Measurements from ENCODE around the gene ZDHHC1.
A peak's percentile ranks its signal among the peaks of the same experiment; 100 is the strongest.

ZDHHC1 gene

DNA sequence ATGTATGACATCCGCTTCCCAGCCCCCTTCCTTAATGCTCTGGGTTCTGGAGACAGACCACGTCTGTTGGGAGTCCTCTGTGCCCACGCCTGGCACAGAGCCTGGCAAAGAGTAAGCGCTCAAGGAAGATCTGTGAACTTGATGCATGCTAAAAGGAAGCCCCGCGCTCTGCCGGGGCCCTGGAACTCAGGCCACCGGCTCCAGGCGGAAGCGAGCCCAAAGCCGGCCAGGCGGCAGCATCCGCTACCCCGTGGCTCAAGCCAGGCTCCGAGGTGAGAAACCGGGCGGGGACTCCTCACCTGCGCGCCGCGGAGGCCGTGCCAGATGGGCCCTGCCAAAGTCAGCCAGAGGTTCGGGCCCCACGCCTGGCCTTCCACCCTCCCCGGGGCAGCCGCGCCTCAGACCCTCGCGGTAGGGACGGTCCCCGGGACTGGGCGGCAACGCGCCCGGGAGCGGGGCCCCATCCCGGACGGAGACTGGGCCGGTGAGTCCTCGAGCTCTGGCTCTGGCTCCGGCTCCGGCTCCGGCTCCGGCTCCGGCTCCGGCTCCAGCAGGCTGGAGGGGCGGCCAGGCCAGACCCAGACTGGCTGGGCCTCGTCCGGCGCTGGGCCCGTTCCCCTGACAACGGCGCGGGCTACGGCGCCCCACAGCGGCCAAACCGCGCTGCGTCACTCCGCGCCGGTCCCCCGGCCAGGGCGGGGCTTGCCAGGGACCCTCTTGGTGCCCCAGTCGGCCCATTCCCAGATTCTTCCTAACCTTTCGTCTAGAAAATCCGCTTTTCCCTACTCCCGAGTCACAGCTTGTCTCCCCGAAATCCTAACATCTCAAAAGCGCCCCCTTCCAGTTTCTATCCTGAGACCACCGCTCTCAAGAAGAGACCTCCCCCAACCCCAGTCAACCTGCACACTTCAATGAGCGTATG lies at the start of gene ZDHHC1:
TSS of gene ZDHHC1 (minus strand) at position 606 of the 922 bp plus-strand sequence. CDS start 8,702 bp downstream, outside the sequence.
- peak; percentile 73 for DNase-seq

DNA sequence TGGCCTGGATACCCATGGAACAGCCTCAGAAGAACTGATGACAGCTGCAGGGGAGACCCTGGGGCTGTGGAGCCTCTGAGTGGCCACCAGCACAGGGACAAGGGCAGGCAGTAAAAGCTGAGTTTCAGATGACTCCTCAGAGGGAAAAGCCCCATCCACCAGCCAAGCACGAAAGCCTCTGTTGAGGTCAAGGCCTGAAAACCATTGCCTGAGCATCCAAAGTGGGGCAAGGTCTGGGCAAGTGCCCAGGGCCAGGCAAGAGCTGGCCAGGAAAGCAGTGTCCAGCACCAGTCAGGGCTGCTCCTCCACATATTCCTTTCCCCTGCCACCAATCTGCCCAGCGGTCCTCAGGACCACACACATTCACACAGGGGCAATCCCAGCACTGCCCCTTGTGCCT lies 48.3 kb upstream of the ZDHHC1 start:
- no peak for DNase-seq

DNA sequence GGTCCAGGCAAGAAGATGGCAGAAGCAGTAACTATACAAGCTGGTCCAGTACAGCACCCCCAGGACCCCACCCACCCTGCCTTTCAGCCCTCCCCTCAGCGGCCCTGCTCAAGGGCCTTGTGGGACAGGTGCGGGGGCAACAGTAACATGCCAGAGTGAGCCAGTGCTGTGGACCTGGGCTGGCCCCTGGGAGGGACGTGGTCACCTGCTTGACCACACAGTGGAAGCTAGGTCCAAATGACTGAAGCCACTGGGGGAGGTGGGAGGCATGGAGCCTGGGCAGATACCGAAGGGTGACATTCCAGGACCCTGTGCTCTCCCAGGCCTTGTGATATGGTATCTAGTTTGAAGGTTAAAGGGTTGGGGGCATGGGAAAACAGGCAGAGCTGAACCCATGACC lies 47.4 kb upstream of the ZDHHC1 start:
- DNase-seq, result no peak

DNA sequence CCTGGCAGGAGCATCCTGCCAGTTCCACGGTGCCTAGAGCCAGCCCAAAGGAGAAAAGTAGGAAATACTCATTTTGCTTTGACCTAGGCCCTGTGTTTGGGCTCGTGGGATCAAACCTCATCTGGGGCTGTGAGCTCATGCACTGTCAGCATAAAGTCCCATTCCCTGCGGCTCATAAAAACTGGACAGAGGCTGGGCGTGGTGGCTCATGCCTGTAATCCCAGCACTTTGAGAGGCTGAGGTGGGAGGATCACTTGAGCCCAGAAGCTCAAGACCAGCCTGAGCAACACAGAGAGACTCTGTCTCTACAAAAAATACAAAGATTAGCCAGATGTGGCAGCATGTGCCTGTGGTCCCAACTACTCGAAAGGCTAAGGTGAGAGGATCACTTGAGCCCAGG lies 46.8 kb upstream of the ZDHHC1 start:
- DNase-seq, result no peak

DNA sequence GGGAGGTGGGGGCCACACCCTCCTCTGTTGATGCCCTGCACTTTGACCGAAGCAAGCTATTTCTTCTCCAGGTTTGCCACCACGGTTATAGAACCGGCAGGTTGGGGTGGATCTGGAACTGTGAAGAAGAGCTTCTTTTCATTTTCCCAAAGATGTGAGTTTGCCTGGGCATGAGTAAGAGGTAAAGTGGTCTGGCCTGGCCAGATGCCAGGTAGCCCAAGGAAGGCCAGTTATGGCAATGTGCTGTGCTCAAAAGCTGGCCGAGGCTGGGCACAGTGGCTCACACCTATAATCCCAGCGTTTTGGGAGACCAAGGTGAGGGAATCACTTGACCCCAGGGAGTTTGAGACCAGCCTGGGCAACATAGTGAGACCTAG lies 46.0 kb upstream of the ZDHHC1 start:
- no peak for DNase-seq

GRCh38 chr16:67461600-67462278 lies 45.5 kb upstream of the ZDHHC1 start:
- DNase-seq, result no peak

DNA sequence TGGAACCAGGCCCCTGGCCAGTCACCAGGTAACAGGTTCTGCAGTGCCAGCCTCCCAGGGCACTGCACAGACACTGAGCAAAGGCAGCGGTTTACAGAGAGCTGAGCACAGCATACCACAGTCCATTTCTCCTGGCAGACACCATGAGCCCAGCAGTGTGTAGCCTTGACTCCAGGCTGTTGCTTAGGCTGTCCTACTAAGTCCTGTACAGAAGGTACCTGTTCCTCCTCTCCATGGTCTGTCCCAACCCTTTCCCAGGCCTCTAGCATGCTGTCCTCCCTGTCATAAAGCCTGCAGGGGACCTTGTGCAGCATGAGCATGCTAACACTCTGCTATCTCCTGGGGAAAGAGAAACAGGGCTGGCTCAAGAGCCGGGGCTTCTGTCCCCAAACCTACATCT lies 44.7 kb upstream of the ZDHHC1 start:
- DNase-seq, result no peak

DNA sequence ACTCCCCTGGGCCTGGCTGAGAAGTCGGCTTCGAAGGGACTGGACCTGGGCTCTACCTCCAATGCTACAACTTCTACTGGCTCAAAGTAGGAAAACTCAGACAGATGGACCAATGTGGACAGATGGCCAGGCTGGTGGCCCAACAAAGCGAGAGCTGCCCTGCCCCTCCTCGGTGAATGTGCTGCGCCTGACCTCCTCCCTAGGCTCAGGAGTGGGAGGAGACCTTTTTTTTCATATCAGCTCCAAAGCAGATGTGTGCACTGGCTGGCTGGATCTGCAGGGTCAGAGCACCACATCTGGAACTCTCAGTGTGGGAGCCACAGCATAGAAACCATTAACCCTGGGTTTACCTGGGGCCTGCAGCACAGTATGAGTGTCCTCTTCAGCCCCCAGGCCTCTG lies 43.9 kb upstream of the ZDHHC1 start:
- DNase-seq, result no peak

DNA sequence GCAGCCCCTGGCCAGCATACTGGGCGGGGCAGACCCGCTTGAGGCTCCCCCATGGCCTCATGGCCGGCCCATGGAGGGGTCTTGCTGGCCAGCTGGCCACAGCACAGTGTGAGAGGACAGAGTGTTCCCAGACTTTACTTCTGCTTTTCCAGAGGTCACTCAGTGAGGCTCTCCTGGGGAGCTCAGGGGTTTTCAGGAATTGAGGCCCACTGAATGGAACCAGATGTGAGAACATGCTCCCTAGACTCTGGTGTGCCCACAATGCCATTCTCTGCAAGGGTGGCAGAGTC lies 43.5 kb upstream of the ZDHHC1 start:
- DNase-seq, result no peak

- DNase-seq, result no peak
These were observed 43.0 kb upstream of the ZDHHC1 start for GRCh38 chr16:67459066-67459860.

DNA sequence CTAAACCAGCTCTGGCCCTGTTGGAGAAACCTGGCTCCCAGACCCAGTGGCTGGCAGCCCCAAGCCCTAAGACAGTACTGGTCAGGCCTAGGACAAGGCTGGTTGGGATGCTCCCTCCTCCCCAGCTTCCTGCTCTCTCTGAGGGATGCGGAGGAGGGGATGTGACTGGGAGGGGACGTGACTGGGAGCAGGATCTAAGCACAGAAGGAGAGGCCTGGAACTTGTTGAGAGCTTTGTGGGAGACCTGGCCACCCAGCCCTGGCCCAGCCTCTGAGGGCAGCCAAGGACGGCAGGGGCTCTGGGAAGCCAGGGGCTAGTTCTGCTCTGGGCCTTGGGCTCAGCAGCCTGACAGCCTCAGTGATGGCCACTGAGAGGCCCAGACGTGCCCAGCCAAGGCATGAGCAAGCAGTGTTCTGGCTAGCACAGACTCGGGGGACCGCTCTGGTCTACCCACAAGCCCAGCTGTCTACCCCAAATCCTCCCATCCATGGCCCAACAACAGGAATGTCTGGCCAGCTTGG lies 41.9 kb upstream of the ZDHHC1 start:
- DNase-seq, result peak; percentile 60

GRCh38 chr16:67457611-67458010 lies 41.3 kb upstream of the ZDHHC1 start:
- no peak for DNase-seq

DNA sequence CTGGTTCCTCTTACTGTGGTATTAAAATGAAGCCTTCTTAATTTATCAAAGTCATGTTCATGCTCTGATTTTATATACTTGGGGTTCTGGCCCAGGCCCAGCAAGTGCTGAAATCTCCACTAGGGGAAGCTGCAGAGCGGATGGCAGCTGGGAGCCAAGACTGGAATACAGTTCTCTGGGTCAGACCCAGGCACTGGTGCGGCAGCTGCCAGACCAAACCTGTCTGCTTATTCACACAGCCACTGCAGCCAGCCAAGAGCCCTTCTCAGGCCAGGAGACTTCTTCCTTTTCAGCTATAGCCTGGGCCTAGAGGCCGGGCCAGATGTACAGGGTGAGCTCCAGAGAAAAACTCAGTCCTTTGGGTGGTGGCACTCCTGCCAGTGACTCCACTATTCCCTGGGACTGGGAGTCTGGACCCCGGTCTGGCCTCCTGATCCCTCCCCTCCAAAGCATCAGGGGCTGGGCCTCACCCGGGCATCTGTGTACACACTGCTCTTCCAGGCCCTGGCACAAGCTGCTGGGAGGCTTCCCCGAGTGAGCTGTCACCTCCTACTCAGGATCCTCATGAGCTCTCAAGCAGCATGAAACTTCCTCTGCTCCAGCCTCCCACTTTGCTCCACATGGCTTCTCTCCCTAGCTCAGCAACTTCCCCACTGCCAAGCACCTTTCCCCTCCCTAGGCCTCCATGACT lies 40.3 kb upstream of the ZDHHC1 start:
- DNase-seq, result no peak

DNA sequence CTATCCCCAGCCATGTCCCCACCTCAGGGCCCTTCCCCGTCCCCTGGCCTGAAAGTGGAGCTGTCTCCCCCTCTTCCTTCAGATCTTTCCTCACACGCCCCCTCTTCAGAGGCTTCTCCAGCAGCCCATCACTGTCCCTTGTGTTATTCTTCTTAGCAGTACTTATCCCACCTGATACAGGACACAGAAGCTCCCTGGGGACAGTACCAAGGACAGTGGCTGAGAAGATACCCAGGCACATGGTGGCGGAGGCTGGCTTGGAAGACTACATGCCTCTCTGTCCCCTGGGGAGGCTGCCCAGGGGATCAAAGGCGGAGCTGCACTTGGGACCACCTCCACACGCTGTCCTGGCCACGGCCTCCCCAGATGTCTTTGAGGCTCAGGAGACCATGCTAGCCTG lies 38.6 kb upstream of the ZDHHC1 start:
- no peak for DNase-seq

GRCh38 chr16:67454104-67454503 lies 37.8 kb upstream of the ZDHHC1 start:
- no peak for DNase-seq

GRCh38 chr16:67451704-67452435 lies 35.6 kb upstream of the ZDHHC1 start:
- no peak for DNase-seq

- no peak for DNase-seq
These were observed 34.9 kb upstream of the ZDHHC1 start for GRCh38 chr16:67451061-67451703.

- DNase-seq, result no peak
These were observed 33.5 kb upstream of the ZDHHC1 start for GRCh38 chr16:67449739-67450138.

DNA sequence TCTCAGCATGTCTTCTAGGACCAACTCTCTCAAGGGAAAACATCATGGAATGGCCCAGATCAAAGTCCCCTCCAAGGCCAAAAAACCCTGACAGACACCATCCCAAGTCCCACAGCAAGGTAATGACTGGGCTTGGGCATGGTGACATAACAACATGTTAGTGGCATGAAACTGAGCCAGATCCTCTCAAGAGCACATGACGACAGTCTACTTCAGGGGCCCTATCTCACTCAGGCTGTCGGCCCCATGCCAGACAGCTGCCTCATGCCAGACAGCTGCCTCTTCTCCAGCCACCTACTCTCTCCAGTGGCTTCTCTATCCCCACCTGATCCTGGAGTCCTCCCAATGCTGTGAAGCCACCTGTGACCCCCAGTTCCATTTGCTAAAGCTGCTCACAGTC lies 33.1 kb upstream of the ZDHHC1 start:
- no peak for DNase-seq

- DNase-seq, result no peak
These were observed 32.3 kb upstream of the ZDHHC1 start for GRCh38 chr16:67448580-67448979.

DNA sequence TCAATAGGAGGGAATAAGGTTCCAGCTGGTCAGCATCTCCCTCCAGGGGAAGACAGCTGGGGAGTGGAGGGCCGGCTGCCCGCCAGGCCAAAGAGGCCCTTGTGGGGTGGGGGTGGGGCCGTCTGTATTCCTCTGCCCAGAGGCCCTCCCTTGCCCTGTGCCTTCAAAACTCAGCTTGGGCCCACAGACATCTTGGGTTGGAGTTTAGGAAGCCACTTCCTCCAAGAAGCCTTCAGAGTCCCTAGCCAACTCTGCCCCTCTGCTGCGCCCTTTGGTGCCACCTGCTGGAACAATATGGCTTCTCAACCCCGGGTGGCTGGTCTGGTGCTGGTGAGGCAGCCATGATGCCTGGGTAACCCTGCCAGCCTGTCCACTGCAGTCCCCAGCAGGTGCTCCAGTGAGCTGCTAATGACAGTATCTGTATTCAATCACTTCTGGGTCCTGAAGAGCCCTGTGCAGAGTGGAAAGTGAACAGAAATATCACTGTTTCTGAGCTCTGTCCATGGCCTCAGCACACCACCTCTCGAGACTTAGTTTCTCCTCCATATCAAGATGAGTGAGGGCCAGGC lies 31.3 kb upstream of the ZDHHC1 start:
- DNase-seq, result peak; percentile 27

Data from fibroblast of skin of right biceps (primary cell).